HG03095 (cell line): ENCODE data around the gene LRRC8C.
A peak's percentile ranks its signal among the peaks of the same experiment; 100 is the strongest.

ENCODE experiments used
- ATAC-seq: cut with Tn5 transposase; IDR thresholded peaks from one replicate; pipeline ENCODE4 v1.9.1; 2021; ENCODE audit warnings: moderate library complexity; ENCODE audit not compliant: unreplicated experiment

LRRC8C gene

DNA sequence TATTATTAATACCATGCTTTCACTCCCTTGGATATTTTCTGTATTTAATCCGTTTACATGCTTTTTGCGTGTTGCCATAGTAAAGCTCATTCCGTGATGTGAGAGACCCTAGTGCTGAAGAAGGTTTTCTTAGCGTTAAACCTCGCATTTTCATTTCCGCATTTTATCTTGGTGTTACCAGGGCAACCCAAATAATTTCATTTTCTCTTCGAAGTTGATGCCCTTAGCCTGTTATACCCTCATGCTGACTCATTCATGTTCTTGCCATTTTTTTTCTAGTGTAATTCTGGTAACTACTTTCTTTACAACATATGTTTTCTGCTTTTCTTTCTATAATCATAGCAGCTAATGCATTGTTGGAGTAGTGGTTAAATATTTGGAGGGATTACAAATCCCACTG, 37.2 kb downstream of the LRRC8C start:
- peak; percentile 95 for ATAC-seq

DNA sequence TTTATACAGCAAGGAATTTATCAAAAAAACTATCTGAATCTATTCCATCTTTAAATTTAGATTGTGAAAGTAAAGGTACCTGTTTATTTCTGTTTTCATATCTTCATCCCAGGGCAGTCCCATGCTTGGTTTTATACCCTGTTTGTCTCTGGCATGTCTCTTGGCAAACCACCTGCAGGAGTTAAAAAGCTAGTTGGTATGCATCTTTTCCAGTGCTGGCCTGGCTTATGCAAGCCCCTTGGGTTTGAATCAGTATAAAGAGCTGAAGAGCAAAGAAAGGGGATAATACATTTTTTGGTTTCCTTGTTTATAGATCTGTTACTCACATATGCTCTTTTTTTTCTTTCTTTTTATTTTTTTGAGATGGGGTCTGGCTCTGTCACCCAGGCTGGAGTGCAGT, 37.8 kb downstream of the LRRC8C start:
- ATAC-seq: no peak

DNA sequence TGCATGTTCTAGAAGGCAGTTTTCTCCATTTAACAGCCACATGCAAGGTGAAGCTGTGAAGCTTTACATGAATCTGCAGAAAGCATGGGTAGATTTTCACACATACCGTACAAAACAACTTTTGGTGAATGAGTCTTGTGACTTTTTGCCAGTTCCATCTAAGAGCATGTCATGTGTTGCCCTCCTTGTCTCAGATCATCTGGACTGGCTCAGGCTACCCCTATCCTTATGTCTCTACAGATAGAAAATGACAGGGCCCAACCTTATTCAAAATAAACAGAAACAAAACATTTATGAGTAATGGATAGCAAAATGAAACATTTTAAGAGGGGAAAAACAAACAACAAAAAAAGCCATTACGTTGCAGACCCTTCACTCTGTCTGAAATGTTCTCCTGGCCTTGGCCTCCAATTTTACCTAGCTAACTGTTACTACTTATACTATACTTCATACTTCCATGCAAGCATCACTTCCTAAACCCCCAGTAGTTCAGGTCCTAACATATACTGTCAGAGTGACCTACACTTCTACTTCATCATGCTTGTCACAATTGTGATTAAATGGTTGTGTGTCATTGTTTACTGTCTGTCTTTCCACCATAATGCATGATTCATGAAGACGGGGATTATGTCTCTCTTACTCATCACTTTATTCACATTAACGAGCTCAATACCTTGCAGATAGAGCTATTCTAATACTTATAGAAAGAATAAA, 39.0 kb downstream of the LRRC8C start:
- no peak for ATAC-seq

DNA sequence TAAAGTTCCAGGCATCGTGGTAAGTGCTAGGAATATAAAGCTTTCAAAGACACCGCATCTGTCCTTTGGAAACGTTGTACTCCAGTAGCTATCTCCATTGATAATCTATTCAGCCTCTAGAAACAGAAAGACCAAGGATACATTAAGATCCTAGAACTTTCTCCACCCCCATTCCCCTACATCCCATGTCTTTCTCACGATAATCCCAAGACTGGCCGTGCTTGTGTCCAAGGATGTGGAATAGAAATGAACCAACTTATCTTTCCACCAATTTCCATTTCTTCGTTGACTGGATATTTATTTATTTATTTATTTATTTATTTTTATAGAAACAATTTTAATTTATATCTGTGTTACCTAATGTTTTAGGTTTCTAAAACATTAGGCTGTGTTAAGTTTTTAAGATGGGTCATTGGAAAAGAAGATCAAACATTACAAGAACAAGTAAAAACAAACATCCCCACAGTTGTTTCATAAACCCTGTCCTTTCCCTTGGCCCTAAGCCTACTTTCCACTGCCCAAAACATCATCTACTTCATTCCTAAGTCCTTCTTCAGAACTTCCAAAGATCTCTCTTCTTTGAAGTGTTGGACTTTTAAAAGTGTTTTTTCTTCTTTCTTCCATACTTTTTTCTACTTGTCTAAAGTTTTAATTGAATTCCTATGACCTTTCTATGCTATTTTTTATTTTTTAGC, 39.7 kb downstream of the LRRC8C start:
- ATAC-seq: no peak

DNA sequence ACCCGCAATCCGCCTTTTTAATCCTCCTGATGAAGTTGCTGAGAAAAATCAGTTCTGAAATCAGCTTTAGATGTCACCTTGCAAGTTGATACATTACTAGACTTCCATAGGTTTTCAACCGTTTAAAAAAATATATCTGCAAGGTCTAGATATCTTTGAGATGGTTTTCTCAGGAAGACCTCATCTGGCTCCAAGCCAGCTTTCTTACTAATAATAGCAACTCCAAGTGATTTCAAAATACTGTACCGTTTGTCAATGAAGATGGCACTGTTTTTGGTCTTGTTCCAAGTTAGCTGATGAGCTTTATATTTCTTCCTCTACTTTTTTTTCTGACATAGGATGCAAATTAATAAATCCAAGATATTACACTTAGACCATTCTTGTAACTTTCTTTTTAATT, 40.3 kb downstream of the LRRC8C start:
- ATAC-seq: no peak

DNA sequence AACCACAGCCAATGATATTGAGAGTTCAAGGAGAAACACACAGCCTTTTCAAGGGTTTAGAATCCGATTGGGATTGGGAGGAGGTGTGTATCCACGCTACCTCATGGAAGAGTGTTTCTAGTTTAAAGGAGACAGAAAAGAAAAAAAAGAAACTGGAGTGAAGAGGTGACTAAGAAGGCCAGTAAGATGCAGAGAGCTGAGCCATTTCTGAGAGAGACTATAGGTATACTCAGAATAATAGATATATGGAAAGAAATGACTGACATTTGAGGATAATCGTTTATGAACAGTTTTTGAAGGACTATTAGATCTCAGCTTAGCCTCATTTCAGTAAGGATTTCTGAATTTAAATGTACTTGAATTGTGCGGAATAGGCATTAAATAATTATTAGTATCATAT, 42.8 kb downstream of the LRRC8C start:
- no peak for ATAC-seq

DNA sequence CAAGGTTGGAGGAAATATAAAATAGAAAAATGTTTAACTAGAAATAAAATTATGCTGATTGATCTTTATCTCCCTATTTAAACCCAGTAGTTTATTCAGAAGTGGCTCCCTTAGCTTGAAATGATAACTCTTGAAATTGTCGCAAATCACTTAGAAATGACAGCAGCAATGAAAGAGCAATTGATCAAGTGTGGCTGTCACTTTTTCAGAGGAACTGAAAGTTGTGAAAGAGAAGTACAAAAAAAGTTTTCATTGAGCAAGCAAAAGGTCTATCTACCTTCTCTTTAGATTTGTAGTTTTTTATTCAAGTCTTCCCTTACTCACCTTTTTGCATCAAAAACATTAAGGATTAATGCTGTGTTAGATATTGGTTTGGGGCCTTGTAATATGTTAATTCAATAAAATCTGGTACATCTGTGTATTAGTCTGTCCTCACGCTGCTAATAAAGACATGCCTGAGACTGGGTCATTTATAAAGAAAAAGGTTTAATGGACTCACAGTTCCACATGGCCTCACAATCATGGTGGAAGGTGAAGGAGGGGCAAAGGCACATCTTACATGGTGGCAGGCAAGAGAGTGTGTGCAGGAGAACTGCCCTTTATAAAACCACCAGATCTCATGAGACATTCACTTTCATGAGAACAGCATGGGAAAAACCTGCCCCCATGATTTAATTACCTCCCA, 48.3 kb downstream of the LRRC8C start:
- peak; percentile 87 for ATAC-seq

DNA sequence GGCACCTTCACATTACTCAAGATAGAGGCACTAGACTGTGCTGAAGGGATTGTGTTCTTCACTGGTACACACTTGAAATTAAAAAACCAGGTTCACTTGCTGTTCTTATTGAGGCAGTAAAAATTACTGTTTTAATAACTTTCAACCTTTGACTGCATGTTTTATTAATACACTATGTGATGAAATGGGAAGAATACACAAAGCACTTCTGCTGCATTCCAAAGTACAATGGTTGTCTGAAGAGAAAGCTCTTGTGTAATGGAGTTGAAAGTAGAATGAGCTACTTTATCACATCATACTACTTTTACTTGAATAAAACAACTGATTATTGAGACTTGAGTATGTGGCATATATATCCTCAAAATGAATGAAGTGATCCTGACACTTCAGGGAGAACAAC, 49.7 kb downstream of the LRRC8C start:
- ATAC-seq: no peak

DNA sequence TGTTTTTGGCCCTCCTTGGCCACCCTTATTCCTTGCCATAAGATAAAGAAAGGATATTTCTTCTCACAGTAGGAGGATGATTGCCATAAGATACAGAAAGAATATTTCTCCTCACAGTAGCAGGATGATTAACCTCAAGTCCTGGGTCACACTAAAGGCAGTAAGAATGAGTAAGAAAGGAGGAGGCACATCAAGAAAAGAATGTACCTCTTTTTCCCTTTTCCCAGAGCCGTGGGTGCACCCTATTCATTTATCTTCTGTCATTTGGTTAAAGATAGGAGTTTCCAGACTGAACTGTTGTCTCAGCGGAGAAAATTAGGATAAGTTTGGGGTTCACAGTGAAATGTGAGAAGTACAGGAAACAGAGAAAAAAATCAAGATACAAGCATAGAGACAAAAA, 52.5 kb downstream of the LRRC8C start:
- no peak for ATAC-seq

DNA sequence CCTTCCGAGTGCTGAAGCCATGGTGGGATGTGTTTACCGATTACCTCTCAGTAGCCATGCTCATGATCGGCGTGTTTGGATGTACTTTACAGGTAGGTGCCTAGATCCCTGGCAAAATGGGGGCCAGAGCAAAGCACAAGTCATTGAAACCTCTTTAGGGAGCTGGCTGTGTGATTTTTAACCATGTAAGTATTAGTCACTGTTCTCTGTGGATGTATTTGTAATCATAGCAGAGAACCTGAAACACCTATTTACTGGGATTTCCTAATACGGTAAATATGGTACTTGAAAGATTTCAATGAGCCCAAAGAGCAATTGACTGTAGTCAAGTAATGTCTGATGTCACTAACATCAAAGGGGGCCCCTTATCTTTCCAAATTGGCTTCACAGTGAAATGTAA, 53.6 kb downstream of the LRRC8C start:
- no peak for ATAC-seq

DNA sequence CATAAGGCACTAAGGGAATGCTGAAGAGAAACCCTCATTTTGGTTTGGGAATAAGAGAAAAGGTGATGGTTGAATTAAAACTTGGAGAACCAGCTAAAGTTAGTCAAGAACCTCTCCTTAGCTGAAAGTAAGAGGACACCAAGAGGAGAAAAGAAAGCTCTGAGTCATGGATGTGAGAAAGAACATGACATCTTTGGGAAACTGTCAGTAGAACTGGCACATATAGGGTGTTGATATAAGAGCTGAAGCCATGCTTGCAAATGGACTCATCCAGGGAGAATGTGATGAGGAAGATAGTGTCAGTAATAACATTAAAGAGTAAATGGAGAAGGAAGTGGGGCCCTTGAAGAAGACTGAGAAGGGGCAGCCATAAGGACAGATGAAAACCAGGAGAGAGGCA, 54.3 kb downstream of the LRRC8C start:
- ATAC-seq: no peak

DNA sequence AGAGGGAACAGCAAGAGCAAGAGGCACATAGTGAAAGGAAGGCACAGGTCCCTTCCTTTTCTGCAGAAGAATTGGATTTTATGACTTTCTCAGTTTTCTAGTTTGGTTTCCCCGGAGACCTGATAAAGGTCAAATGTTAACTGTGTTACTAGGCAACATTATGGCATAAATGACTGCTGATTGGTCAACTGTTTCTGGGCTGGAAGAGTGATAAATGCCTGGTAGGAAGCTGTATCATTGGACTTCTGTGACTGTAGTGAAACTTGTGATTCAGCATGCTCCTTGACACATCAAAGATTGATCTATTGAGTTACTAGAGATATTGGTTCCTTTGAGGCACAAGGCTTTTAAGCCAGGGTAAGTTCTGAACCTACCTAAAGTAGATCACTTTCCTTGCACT, 55.7 kb downstream of the LRRC8C start:
- no peak for ATAC-seq

DNA sequence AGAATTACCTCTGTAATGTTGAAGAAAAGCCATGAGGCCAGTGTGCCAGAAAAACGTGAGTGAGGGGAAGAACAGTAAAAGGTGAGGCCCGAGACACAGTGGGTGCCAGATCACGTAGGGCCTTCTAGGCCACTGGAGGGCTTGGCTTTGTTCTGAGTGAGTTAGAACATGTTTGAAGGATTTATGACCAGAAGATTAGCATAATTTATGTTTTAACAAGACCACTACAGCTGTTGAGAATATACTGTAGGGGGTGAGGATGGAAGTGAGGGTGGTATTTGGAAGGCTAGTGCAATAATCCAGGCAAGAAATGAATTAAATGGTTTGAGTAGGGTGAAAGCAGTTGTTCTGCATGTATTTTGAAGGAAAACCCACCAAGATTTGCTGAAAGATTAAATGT, 56.3 kb downstream of the LRRC8C start:
- ATAC-seq: no peak

DNA sequence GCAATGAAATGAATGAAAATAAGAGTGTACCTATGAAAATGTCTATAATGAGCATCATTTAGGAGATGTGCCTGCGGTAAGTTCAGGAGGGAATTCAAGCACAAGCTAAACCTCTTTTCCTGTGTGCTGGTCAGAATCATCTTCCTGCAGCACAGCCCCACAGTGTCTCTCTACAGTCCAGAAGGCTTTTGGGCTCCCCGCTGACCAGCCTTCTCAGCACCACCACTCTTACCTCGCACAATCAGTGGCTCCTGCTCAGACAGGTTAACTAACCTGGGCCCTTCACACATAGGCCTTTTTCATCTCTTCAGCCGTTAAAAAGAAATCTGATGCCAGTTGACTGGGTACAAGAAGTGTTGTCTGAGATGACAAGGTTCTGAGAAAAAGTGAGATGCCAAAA, 57.7 kb downstream of the LRRC8C start:
- ATAC-seq: no peak

DNA sequence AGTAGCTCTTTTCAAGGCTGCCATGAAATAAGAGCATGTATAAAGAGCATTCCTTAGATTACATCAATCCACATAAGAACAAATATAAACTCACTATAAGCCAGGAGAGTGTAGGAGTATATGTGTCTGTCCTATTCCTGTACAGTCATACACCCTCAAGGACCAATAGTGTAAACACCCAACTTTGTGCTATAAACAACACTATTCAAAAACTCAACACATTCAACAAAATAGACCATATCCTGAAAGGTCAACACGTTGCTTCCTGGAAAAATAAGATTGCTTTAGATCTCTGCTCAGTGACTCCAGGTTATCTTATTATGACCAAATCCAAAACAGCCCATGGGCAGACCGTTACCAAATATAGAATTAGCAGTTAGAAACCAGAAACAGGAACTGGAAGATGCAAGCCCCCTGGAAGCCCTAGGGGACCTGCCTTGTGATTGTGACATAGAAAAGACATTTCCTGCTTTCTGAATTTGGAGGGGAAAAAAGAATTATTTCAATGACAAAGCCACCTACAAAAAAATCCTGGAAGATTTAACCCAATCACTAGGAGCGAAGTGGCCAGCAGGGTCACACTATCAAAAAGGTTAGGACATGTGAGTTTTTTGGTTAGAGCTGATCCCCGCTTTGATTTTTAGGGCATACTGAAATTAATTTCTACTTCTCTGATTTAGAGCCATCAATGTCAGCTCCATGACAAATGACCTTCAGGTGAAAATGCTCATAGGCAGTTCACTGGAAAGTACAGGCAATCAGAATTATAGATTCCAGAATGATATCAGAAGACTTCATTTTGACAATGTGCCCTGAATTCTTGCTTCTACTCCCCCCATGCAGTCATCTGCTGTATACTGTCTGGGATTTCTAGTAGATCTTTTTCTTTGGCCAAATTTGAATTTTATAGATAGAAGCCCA, 59.9 kb downstream of the LRRC8C start:
- ATAC-seq: peak; percentile 60

DNA sequence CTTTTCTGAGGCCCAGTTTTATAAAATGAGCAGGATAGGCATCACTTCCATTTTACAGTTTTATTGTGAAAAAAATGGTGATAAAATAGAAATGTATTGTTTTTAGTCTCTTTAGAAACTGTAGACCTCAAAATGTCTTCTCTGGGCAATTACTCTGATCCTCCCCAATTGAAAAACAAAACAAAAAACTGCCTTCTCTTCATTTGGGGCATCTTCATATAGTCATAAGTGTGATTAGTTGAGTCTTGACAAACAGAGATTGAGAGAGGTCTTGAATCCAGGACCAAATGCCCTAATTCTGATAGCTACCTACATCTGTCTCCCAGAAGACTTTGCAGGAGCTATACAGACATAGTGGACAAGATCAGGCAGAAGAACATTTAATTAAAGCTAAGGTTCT, 62.9 kb downstream of the LRRC8C start:
- ATAC-seq: no peak

DNA sequence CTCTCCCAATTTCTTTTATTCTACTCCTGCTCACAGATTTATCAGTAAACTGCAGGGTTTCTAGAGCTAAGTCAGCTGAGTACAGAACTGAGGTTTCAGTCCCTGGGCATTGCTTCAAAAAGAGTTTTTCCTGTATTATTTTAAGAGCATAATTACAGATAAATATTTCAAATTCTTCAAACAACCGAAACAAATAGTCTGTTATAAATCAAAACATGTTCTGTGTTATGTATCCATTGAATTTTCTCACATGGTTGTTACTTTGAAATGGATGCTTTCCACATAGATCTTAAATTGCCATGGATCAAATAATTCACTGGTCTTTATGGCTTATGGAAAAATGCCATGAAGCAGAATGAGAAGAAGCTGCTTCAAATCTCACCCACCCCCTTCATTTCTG, 64.5 kb downstream of the LRRC8C start:
- no peak for ATAC-seq

DNA sequence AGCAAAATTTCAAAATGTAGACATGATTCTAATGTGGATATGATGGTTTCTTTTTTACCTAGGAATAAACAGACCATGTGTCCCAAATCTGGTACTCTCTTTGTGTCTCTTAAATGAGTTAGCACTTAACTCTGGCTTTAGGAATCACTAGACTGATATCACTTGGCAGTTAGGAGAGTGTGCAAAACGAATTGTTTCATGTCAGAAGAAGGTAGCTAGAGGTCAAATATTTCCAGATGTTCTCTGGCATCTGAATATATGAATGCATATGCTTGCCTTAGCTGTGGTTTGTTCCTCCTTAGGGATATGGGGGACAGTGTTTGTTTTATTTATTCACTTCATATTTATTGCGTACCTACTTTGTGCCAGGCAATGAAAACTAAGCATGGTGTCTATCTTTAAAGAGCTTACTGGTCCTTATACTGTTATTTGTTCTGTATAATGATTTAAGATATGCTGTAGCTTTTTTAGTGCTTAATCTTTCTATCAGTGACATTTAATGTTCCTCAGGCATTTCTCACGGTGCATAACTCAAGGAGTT, 65.2 kb downstream of the LRRC8C start:
- no peak for ATAC-seq

DNA sequence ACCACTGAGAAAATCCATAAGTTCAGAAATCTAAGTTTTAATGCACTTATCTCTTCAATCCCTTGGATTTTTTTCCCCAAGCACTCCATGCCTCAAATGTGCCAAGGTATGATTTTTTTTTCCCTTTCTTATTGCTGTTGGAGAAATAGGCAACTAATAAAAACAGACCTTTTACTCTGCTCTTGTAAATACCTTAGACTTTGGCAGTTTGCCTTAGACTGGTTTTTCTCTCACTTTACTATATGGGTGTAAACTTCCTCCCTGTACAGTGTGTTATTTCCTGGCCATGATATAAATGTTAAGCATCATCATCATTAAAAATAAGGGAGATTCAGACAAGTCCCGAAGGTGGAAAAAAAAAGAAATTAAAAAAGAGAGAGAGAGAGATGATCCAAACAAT, 65.7 kb downstream of the LRRC8C start:
- no peak for ATAC-seq

DNA sequence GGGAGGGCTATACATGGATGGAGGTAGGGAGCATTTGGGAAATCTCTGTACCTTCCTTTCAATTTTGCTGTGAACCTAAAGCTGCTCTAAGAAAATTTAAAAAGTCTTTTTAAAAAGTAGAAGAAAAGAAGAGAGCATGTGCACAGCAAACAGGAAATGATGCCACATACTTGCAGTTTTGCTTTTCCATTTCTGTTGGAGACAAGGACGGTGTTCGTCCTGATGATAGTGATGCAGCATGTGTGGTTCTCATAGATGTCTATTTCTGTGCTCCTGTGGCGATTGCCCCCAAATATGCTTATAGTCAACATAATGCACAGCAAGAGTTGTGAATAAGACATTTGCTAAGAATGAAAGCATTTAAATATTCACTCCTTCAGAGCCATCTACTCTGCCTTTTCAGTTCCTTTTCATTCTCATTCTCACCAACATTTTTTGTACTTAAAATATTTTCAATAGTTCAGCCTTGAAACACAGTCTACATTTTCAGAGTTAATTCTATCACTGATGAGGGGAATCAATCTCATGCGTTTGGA, 66.6 kb downstream of the LRRC8C start:
- no peak for ATAC-seq
